HG03378 (cell line): ENCODE measurements around the gene BAIAP2L1.
"Not testable (repeated sequence)": the region's sequence is repeated elsewhere in the genome, so short reads cannot be mapped to it uniquely, and the experiment has no call there.

Experiments used
- ATAC-seq: cut with Tn5 transposase; IDR thresholded peaks from one replicate; pipeline ENCODE4 v1.9.1; 2021; ENCODE audit warnings: mild to moderate bottlenecking, moderate library complexity; ENCODE audit not compliant: unreplicated experiment

The BAIAP2L1 gene

GRCh38 chr7:98399890-98400541, 874 bp downstream of the BAIAP2L1 start:
- ATAC-seq = no peak

DNA sequence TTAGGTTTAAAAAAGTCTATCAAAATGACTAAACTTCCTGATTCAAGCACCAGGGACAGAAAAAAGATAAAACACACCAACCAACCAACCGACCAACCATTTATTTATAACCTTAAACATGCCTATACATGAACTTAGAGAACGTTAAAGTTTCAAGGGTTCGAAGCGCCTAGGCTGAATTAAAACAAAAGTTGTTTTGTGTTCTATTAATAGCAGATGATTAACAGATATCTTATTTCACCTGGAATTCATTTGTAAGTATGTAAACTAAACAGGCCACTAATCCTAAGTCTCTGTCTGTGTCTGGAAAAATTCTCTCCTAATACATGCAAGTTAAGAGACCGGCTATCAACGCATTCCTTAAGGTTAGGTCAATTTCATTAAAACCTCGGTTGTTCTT, 1.4 kb downstream of the BAIAP2L1 start:
- ATAC-seq = no peak

DNA sequence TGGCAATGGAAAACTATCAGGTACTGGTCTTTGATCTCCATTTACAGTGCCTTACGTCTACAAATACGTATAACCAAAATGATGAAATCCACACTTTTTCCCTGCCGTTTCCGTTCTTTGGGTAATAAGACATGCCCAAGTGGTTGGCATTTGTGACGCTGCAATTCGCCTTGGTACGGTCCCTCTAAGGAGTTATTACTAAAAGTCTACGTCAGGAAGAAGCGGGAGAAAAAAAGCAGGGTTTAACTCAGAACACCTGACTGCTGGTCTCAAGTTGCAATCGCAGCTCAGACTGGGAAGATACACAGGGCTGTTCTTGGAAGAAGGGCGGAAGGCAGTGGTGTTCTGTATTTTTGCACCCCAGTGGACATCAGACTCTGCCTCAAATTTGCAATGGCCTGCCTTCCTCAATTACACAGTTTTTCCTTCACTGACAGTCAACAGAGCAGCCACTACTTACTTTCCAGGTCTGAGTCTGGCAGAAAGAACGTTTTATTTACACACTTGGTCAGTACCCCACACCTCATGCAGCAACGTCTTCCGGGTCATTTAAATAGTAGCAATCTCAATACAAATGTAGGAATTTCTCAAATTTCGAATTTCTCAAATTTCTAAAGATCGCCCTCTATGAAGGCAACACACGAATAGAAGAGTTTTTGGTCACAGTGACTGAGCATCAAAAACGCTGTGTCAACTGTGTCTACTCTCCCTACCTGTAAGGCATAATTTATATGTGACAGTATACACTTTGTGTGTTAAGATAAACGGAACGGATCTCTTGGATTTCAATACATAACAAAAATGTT, 2.1 kb downstream of the BAIAP2L1 start:
- ATAC-seq = no peak

GRCh38 chr7:98396768-98397167, 4.1 kb downstream of the BAIAP2L1 start:
- no peak for ATAC-seq

DNA sequence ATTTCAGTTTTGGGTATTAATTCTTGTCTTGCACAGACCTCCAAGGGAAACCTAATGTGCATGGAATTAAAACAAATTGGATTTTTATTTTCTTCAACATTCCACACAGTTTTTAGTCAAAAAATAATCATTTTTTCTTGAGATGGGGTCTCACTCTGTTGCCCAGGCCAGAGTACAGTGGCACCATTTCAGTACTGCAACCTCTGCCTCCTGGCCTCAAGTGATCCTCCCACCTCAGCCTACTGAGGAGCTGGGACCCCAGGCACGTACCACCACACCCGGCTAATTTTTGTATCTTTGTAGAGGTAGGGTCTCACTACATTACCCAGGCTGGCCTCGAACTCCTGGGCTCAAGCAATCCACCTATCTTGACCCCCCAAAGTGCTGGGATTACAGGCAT, 4.9 kb downstream of the BAIAP2L1 start:
- ATAC-seq = no peak

DNA sequence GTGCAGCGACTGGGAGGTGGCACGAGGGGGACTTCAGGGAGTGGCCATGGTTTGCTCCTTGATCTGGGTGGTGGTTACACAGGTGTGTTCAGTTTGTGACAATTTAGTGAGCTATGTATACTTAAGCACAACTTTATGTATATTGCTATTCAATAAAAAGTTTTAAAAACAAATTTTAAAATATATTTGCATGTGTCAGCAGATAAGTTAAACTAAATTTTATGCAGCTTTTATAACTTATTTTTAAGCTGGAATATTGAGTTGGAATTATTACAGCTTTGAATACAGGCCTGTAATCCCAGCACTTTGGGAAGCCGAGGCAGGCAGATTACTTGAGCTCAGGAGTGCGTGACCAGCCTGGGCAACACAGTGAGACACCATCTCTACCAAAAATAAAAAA, 5.4 kb downstream of the BAIAP2L1 start:
- ATAC-seq = no peak

- no peak for ATAC-seq
These were observed 6.5 kb downstream of the BAIAP2L1 start for GRCh38 chr7:98394377-98394836.

- no peak for ATAC-seq
These were observed 13.2 kb downstream of the BAIAP2L1 start for GRCh38 chr7:98387544-98388226.

DNA sequence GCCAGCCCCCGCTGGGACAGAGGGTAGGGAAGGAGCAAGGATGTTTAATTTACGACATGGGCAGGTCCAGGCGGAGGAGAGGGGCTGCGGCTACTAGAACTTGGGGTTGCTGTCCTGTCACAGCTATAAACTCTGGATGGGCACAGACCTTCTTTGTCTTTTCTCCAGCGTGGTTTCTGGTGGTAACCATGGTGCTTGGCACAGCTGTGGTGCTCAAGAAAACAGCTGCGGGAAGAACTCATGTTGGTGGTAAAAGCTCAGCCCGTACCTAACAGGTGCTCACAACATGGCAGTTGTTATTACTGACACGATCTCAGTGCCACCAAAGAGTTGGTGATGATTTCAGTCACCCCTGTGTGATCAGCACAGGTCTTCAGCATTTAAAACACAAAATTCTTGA, 13.8 kb downstream of the BAIAP2L1 start:
- no peak for ATAC-seq

DNA sequence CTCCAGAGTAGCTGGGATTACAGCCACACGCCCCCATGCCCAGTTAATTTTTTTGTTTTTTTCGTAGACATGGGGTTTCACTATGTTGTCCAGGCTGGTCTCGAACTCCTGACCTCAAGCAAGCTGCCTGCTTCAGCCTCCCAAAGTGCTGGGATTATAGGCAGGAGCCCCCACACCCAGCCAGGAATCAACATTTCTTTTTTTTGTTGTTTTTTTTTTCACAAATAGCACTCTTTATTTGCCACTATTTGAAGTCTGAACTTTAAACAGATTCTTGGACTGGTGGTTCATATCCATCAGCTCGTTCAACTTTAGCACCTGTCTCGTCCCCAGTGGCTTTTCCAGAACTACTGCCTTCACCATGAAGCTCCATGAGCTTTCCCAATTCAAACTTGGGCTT, 15.4 kb downstream of the BAIAP2L1 start:
- ATAC-seq = not testable (repeated sequence)

- no peak for ATAC-seq
These were observed 22.6 kb downstream of the BAIAP2L1 start for GRCh38 chr7:98378210-98378819.

DNA sequence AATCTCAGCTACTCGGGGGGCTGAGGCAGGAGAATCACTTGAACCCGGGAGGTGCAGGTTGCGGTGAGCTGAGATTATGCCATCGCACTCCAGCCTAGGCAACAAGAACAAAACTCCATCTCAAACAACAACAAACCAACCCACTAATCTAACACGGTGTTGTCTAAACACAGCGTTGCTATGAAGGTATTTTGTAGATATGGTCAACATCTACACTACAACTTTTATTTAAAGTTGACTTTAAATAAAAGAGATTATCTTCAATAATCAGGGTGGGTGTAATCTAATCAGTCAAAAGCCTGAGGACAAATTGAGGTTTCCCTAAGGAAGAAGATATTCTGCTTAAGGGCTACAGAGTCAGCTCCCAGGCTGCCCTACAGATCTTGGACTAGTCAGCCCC, 24.2 kb downstream of the BAIAP2L1 start:
- no peak for ATAC-seq

DNA sequence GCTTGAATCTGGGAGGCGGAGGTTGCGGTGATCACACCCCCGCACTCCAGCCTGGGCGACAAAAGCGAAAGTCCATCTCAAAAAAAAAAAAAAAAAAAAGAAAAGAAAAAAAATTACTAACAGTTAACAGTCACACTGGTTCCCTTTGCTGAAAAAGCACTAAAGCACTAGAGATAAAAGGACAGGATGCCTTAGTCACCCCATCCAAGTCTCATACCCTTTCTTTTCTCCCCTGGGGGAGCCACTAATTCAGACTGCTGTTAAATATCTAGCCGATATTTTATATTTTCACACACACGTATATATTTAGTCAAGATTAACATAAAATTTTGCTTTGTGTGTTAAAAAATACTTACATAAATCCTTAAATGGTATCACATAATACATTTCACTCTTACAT, 25.2 kb downstream of the BAIAP2L1 start:
- no peak for ATAC-seq

DNA sequence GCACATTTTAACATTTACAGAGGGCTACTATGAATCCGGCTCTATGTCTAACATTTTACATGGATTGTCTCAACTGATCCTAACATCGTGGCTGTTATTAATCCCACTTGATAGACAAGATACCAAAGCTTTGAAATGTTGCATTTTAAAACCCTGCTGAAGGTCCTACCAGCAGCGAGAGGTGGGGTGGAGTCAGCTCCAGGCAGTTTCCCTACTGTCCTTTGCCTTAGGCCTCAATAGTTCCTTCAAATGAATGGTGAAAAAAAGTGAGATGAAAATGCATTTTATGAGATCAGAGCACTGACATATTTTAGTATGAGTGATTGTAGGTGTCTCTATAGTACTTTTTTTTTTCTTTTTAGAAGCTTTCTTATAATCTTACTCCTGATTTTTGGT, 26.6 kb downstream of the BAIAP2L1 start:
- ATAC-seq = no peak

- ATAC-seq = no peak
These were observed 27.9 kb downstream of the BAIAP2L1 start for GRCh38 chr7:98372993-98373392.

GRCh38 chr7:98369726-98370125, 31.2 kb downstream of the BAIAP2L1 start:
- ATAC-seq = no peak

- ATAC-seq = no peak
These were observed 32.2 kb downstream of the BAIAP2L1 start for GRCh38 chr7:98368716-98369115.

GRCh38 chr7:98366562-98366938, 34.3 kb downstream of the BAIAP2L1 start:
- no peak for ATAC-seq

DNA sequence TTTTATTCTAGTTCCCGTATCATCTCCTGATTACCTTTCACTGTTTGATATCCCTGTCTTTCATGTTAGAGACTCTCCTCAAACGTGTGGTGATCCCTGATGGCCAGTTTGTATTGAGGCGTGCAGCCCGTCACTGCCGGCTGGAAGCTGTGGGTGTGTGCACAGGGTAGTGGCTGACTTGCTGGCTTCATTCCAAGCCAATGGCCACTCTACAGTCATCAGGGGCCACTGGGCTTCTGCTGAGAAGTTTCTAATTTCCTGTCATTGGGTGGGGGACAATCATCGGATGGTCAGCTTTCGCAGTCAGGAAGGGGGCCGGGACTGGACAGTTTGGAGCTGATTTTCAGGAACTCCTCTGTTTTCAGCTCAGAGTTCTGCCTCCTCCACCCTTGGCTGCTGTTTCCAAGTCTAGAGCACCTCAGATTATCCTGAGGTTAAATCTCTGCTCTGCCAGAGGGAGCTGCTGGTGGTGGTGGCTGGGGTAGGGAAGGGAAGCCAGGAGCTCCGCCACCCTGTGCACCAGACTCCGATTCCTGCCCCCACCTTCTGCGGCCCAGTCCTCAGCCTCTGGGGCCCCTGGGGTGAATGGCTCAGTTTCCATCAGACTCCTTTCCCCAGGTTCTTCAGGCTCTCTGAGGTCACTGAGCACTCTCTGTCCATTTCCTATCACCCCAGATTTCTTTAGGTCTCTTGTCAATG, 34.9 kb downstream of the BAIAP2L1 start:
- no peak for ATAC-seq

- ATAC-seq = no peak
These were observed 36.7 kb downstream of the BAIAP2L1 start for GRCh38 chr7:98364220-98364619.

DNA sequence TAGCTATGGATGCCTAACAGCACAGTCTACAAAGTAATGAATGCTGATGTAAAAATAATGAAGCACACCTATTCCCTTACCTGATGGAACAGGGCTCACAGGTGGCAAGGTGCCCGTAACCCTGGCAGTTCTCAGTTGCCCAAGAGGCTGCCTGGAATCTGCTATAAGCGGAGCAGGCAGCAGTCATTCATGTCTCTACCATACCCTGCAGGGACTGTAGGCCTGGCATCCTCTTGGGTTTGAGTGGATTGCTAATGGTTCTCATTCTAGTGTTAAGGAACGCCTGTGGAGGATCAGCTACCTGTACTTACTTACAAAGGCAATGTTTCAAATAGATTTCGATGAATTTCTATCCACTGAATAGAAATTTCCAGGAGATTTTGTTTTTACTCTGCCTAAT, 38.4 kb downstream of the BAIAP2L1 start:
- no peak for ATAC-seq
